MM.1S (cell line): ENCODE data around the gene FRAT1.

Experiments used
- DNase-seq: peaks from one replicate; pipeline ENCODE4 v3.0.0-alpha.2; 2015
- H2AFZ ChIP-seq: fragments of 300-600 bp; sonication (generic); 2 replicates; pipeline ENCODE4 v1.6.0; 2016; ENCODE audit warnings: antibody characterized with exemption, low read length
- H3F3A ChIP-seq: fragments of 300-600 bp; sonication (generic); 2 replicates; pipeline ENCODE4 v1.6.1; 2016; ENCODE audit warnings: mild to moderate bottlenecking, antibody characterized with exemption, low read length, moderate library complexity, mixed read lengths; ENCODE audit not compliant: insufficient read depth
- H3K27ac ChIP-seq: fragments of 300-600 bp; sonication (generic); 2 replicates; pipeline ENCODE4 v1.5.1; 2016; ENCODE audit warnings: mild to moderate bottlenecking, low read length
- H3K27me3 ChIP-seq: fragments of 300-600 bp; sonication (generic); replicated peaks from 2 replicates; pipeline ENCODE4 v1.6.0; 2016; ENCODE audit warnings: low read length; ENCODE audit not compliant: insufficient read depth
- H3K36me3 ChIP-seq: fragments of 300-600 bp; sonication (generic); replicated peaks from 2 replicates; pipeline ENCODE4 v1.6.1; 2016; ENCODE audit warnings: mild to moderate bottlenecking, low read length, mixed read lengths; ENCODE audit not compliant: insufficient read depth
- H3K4me1 ChIP-seq: fragments of 300-600 bp; sonication (generic); 2 replicates; pipeline ENCODE4 v1.6.1; 2016; ENCODE audit warnings: low read length, mixed read lengths
- H3K4me2 ChIP-seq: fragments of 300-600 bp; sonication (generic); 2 replicates; pipeline ENCODE4 v1.6.0; 2016; ENCODE audit warnings: low read depth, low read length
- H3K4me3 ChIP-seq: fragments of 300-600 bp; sonication (generic); 2 replicates; pipeline ENCODE4 v1.5.1; 2016; ENCODE audit warnings: low read length, mixed read lengths
- H3K79me2 ChIP-seq: fragments of 300-600 bp; sonication (generic); 2 replicates; pipeline ENCODE4 v1.6.1; 2016; ENCODE audit warnings: mixed run types, low read length, mixed read lengths
- H3K9ac ChIP-seq: fragments of 300-600 bp; sonication (generic); 2 replicates; pipeline ENCODE4 v1.6.1; 2016; ENCODE audit warnings: low read length, mixed read lengths
- H3K9me2 ChIP-seq: fragments of 300-600 bp; sonication (generic); replicated peaks from 2 replicates; pipeline ENCODE4 v1.6.1; 2016; ENCODE audit warnings: mild to moderate bottlenecking, low read length, mixed read lengths; ENCODE audit not compliant: insufficient read depth
- H3K9me3 ChIP-seq: fragments of 300-600 bp; sonication (generic); replicated peaks from 2 replicates; pipeline ENCODE4 v1.6.1; 2016; ENCODE audit warnings: mild to moderate bottlenecking, low read length, mixed read lengths; ENCODE audit not compliant: insufficient read depth
- H4K20me1 ChIP-seq: fragments of 300-600 bp; sonication (generic); 2 replicates; pipeline ENCODE4 v1.6.1; 2016; ENCODE audit warnings: mild to moderate bottlenecking, low read length, moderate library complexity, mixed read lengths; ENCODE audit not compliant: insufficient read depth
- EZH2 ChIP-seq: fragments of 300-600 bp; sonication (generic); optimal IDR thresholded peaks from 2 replicates; pipeline ENCODE3; 2017; ENCODE audit warnings: low read depth, mild to moderate bottlenecking, antibody characterized with exemption, low read length, mixed read lengths
- EZH2phosphoT487 ChIP-seq: fragments of 300-600 bp; sonication (generic); IDR thresholded peaks from 2 replicates; pipeline ENCODE4 v1.6.1; 2018; ENCODE audit warnings: antibody characterized with exemption, low read length
- TF ChIP-seq, protein P1 (sequence below): fragments of 300-600 bp; sonication (generic); IDR thresholded peaks from 2 replicates; pipeline ENCODE4 v1.5.1; 2016; ENCODE audit warnings: antibody characterized with exemption, low read length, mixed read lengths

The FRAT1 gene, protein sequence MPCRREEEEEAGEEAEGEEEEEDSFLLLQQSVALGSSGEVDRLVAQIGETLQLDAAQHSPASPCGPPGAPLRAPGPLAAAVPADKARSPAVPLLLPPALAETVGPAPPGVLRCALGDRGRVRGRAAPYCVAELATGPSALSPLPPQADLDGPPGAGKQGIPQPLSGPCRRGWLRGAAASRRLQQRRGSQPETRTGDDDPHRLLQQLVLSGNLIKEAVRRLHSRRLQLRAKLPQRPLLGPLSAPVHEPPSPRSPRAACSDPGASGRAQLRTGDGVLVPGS

DNA sequence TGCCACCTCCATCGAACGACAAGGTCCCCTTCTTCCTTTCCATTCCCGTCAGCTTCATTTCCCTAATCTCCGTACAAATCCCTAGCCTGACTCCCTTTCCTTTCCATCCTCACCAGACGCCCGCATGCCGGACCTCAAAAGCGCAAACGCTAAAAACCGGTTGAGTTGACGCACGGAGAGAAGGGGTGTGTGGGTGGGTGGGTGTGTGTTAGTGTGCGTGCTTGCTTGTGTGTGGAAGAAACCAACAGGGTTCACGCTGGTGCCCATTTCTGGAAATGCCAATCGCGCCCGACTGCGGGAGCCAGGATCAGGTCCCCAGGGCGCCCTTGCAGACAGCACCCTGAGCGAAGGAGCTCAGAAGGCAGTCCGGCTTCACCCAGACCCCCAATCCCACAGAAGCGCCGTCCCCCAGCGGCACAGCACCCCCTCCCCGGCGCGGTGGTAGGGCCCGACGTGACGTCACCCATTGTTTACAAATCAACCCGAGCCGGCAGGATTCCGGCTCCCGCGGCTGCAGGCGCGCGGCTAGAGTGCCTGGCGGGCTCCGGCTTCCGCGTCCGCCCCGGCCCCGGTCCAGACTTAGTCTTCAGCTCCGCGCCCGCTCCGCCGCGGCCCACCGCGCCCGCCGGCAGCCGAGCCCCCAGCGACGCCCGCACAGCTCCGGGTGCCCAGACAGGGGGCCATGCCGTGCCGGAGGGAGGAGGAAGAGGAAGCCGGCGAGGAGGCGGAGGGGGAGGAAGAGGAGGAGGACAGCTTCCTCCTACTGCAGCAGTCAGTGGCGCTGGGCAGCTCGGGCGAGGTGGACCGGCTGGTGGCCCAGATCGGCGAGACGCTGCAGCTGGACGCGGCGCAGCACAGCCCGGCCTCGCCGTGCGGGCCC is at the start of gene FRAT1:
FRAT1 (plus strand) TSS at position 500 of the 880 bp plus-strand sequence; CDS start at position 683, 183 bp downstream.
- no peak for TF ChIP-seq EZH2phosphoT487
- no peak for TF ChIP-seq EZH2
- TF ChIP-seq, protein P1, sequence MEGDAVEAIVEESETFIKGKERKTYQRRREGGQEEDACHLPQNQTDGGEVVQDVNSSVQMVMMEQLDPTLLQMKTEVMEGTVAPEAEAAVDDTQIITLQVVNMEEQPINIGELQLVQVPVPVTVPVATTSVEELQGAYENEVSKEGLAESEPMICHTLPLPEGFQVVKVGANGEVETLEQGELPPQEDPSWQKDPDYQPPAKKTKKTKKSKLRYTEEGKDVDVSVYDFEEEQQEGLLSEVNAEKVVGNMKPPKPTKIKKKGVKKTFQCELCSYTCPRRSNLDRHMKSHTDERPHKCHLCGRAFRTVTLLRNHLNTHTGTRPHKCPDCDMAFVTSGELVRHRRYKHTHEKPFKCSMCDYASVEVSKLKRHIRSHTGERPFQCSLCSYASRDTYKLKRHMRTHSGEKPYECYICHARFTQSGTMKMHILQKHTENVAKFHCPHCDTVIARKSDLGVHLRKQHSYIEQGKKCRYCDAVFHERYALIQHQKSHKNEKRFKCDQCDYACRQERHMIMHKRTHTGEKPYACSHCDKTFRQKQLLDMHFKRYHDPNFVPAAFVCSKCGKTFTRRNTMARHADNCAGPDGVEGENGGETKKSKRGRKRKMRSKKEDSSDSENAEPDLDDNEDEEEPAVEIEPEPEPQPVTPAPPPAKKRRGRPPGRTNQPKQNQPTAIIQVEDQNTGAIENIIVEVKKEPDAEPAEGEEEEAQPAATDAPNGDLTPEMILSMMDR = no peak
- no peaks in the 10 kb centered on the region for H3K27me3 ChIP-seq
- peak within 1 kb of the TSS; percentile 85 for H3K27ac ChIP-seq
- DNase-seq = peak; percentile 84
- H3K4me2 ChIP-seq = peak within 1 kb of the TSS; percentile 98
- H3K36me3 ChIP-seq = no peaks in the 10 kb centered on the region
- H3K79me2 ChIP-seq = no peaks in the 10 kb centered on the region
- peak within 1 kb of the TSS; percentile 99 for H3K9ac ChIP-seq
- H3K9me2 ChIP-seq = no peaks in the 10 kb centered on the region
- H3K4me3 ChIP-seq = peak within 1 kb of the TSS; percentile 93
- peaks cover 9% of the 10 kb centered on the region; the same call in 1 of the 2 replicates for H3F3A ChIP-seq
- H2AFZ ChIP-seq = peak within 1 kb of the TSS; percentile 96
- H3K9me3 ChIP-seq = no peaks in the 10 kb centered on the region
- H3K4me1 ChIP-seq = 0 out of 2 replicates have a peak, but pooled peaks cover 5% of the 10 kb centered on the region
- no peaks in the 10 kb centered on the region for H4K20me1 ChIP-seq

DNA sequence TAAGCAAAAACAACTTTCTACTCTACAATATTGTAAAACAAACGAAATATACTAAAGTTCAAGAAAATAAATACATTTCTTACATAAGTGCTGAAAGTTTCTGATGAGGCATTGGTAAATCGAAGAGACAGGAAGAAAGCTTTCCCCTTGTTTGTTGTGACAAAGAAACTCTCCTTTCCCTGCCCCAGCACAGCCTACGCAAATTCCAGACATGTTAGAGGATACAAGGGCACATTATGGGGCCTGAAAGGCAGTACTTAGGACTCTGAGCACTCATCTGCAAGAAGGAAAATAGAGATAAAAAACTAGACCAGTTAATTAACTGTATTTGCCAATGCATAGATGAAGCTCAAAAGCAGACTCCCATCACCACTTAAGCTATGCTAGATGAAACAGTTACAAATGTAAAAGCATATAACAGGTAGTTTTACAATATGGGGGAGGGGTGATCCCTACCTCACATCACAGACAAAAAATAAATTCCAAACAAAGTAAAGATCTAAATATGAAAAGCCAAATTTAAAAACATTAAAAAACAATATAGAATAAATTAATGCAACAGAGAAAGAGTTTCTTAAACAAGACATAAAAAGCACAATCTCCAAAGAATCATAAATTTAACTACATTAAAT is 48.4 kb upstream of the FRAT1 start:
- no peaks in the 10 kb centered on the region for H3K36me3 ChIP-seq
- no peak overlapping the region for H3K9ac ChIP-seq
- H3K27ac ChIP-seq = no peak overlapping the region
- peaks cover 33% of the 10 kb centered on the region for H3K79me2 ChIP-seq
- peaks cover 4% of the 10 kb centered on the region; the same call in 1 of the 2 replicates for H3K4me1 ChIP-seq
- no peaks in the 10 kb centered on the region for H3K9me2 ChIP-seq
- no peaks in the 10 kb centered on the region for H3K9me3 ChIP-seq
- H3K4me3 ChIP-seq = no peak overlapping the region
- H4K20me1 ChIP-seq = no peaks in the 10 kb centered on the region
- H3F3A ChIP-seq = no peaks in the 10 kb centered on the region
- no peak overlapping the region for H3K4me2 ChIP-seq
- TF ChIP-seq EZH2phosphoT487 (no peak), EZH2 (no peak)
- TF ChIP-seq, protein P1 = no peak
- no peak for DNase-seq
- no peak overlapping the region for H2AFZ ChIP-seq
- no peaks in the 10 kb centered on the region for H3K27me3 ChIP-seq

DNA sequence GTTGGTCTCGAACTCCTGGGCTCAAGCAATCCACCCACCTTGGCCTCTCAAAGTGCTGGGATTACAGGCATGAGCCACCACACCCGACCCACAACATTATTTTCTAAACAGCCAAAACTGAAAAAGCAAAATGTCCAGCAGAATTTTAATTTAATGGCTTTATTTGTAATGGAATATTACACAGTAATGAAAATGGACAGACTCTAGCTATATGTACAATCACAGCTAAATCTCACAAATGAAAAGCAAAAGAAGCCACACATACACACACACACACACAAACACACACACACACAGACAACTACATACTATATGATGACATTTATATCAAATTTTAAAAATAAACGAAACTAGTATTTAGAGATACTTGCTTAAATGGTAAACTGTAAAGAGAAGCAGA is 45.4 kb upstream of the FRAT1 start:
- H3K36me3 ChIP-seq = no peaks in the 10 kb centered on the region
- H3K27me3 ChIP-seq = no peaks in the 10 kb centered on the region
- no peak overlapping the region for H3K27ac ChIP-seq
- 0 out of 2 replicates have a peak, but pooled peaks cover 3% of the 10 kb centered on the region for H4K20me1 ChIP-seq
- peaks cover 14% of the 10 kb centered on the region for H3K4me1 ChIP-seq
- TF ChIP-seq, protein P1 = no peak
- TF ChIP-seq EZH2phosphoT487 = no peak
- TF ChIP-seq EZH2 = no peak
- no peaks in the 10 kb centered on the region for H3K9me3 ChIP-seq
- H2AFZ ChIP-seq = no peak overlapping the region
- H3K9ac ChIP-seq = no peak overlapping the region
- H3K9me2 ChIP-seq = no peaks in the 10 kb centered on the region
- no peak overlapping the region for H3K4me2 ChIP-seq
- H3K79me2 ChIP-seq = peaks cover 30% of the 10 kb centered on the region
- no peak overlapping the region for H3K4me3 ChIP-seq
- peaks cover 5% of the 10 kb centered on the region; the same call in 1 of the 2 replicates for H3F3A ChIP-seq
- no peak for DNase-seq
